IMR-90 (cell line): ENCODE data around the gene ELF5. TPM values are rescaled to one million over a fixed set of nuclear protein-coding genes. Genes with fewer than 3 reads are reported as not detected.

Experiments used
- ATAC-seq: fragments of 200-7000 bp; cut with Tn5 transposase; 2 replicates; pipeline ENCODE4 v1.9.1; 2020; ENCODE audit warnings: low read depth, mild to moderate bottlenecking, moderate library complexity
- BruUV-seq: library from RNA; stranded (reverse); fragments of 400-500 nt; replicated peaks from 2 replicates; lab custom pipeline; 2021; lab: Mats Ljungman, UMichigan
- CTCF ChIA-PET: fragments of 300-600 bp; formaldehyde crosslinking; extraction: SDS; loops from one replicate; lab custom pipeline; 2021; ENCODE audit warnings: antibody characterized with exemption; lab: Yijun Ruan, JAX
- POLR2A ChIA-PET: fragments of 300-600 bp; sonication (Branson Sonifier 250); formaldehyde crosslinking; loops from one replicate; lab custom pipeline; 2022; ENCODE audit warnings: antibody characterized with exemption; ENCODE audit not compliant: unreplicated experiment; lab: Charles Lee
- DNase-seq: peaks from one replicate; pipeline ENCODE4 v3.0.0; 2013
- H2AFZ ChIP-seq: replicated peaks from 2 replicates; pipeline ENCODE3; 2013; ENCODE audit warnings: low read length, mild to moderate bottlenecking; ENCODE audit not compliant: poor library complexity
- H2AK5ac ChIP-seq: 2 replicates; pipeline ENCODE4 v1.6.1; 2013; ENCODE audit warnings: low read depth, low read length, inconsistent platforms
- H2AK9ac ChIP-seq: replicated peaks from 2 replicates; pipeline ENCODE3; 2013; ENCODE audit warnings: mild to moderate bottlenecking, low read depth, low read length, moderate library complexity; ENCODE audit not compliant: poor library complexity
- H2BK120ac ChIP-seq: 2 replicates; pipeline ENCODE4 v1.6.1; 2013; ENCODE audit warnings: low read depth, low read length, inconsistent platforms
- H2BK15ac ChIP-seq: 3 replicates; pipeline ENCODE4 v1.6.1; 2013; ENCODE audit warnings: low read depth, low read length, inconsistent platforms
- H2BK20ac ChIP-seq: 2 replicates; pipeline ENCODE4 v1.6.1; 2013; ENCODE audit warnings: low read depth, mild to moderate bottlenecking, inconsistent platforms, low read length, moderate library complexity
- H2BK5ac ChIP-seq: 2 replicates; pipeline ENCODE4 v1.6.1; 2013; ENCODE audit warnings: mild to moderate bottlenecking, low read depth, low read length, inconsistent platforms; ENCODE audit not compliant: poor library complexity, severe bottlenecking
- H3K14ac ChIP-seq: replicated peaks from 2 replicates; pipeline ENCODE4 v1.6.1; 2013; ENCODE audit warnings: low read depth, low read length, inconsistent platforms
- H3K18ac ChIP-seq: 2 replicates; pipeline ENCODE4 v1.6.1; 2013; ENCODE audit warnings: low read depth, low read length, control low read depth
- H3K23ac ChIP-seq: 2 replicates; pipeline ENCODE4 v1.6.1; 2013; ENCODE audit warnings: low read depth, low read length, inconsistent platforms
- H3K27ac ChIP-seq: 2 replicates; pipeline ENCODE4 v1.5.1; 2013; ENCODE audit warnings: mild to moderate bottlenecking, control low read depth, low read length; ENCODE audit not compliant: insufficient read depth
- H3K27me3 ChIP-seq: 2 replicates; pipeline ENCODE4 v1.6.1; 2013; ENCODE audit warnings: low read length; ENCODE audit not compliant: control insufficient read depth, insufficient read depth
- H3K36me3 ChIP-seq: 2 replicates; pipeline ENCODE4 v1.6.1; 2013; ENCODE audit warnings: low read length, mixed read lengths; ENCODE audit not compliant: control insufficient read depth, insufficient read depth
- H3K4ac ChIP-seq: 2 replicates; pipeline ENCODE4 v1.6.1; 2013; ENCODE audit warnings: low read depth, low read length, inconsistent platforms
- H3K4me1 ChIP-seq: 2 replicates; pipeline ENCODE4 v1.6.1; 2013; ENCODE audit warnings: low read length, mixed read lengths; ENCODE audit not compliant: control insufficient read depth, insufficient read depth
- H3K4me2 ChIP-seq: 2 replicates; pipeline ENCODE4 v1.6.1; 2013; ENCODE audit warnings: low read depth, mild to moderate bottlenecking, control low read depth, low read length, moderate library complexity
- H3K4me3 ChIP-seq: 2 replicates; pipeline ENCODE4 v1.5.1; 2013; ENCODE audit warnings: low read depth, mild to moderate bottlenecking, control low read depth, low read length, moderate library complexity; ENCODE audit not compliant: insufficient read depth
- H3K56ac ChIP-seq: 2 replicates; pipeline ENCODE4 v1.6.1; 2013; ENCODE audit warnings: low read length, inconsistent platforms; ENCODE audit not compliant: insufficient read depth; ENCODE audit errors: extremely low read depth
- H3K79me1 ChIP-seq, 2 experiments: 2 replicates each; pipeline ENCODE4 v1.6.1; 2013; ENCODE audit warnings: low read length in 2 of 2, inconsistent platforms in 1 of 2, low read depth in 1 of 2
- H3K9ac ChIP-seq: 2 replicates; pipeline ENCODE4 v1.6.1; 2013; ENCODE audit warnings: low read depth, low read length, control low read depth
- H3K9me1 ChIP-seq: 2 replicates; pipeline ENCODE4 v1.6.1; 2013; ENCODE audit warnings: low read length, inconsistent platforms; ENCODE audit not compliant: insufficient read depth
- H3K9me3 ChIP-seq: 2 replicates; pipeline ENCODE4 v1.6.1; 2013; ENCODE audit warnings: low read length; ENCODE audit not compliant: control insufficient read depth, insufficient read depth
- H4K20me1 ChIP-seq: 2 replicates; pipeline ENCODE4 v1.6.1; 2013; ENCODE audit warnings: low read length, inconsistent platforms; ENCODE audit not compliant: insufficient read depth
- H4K5ac ChIP-seq: 2 replicates; pipeline ENCODE4 v1.6.1; 2013; ENCODE audit warnings: mild to moderate bottlenecking, low read depth, low read length, control low read depth
- H4K8ac ChIP-seq, 2 experiments: 2 replicates each; pipeline ENCODE4 v1.6.1; 2013; ENCODE audit warnings: low read depth in 2 of 2, low read length in 2 of 2, control low read depth in 1 of 2, inconsistent platforms in 1 of 2
- H4K91ac ChIP-seq: 2 replicates; pipeline ENCODE4 v1.6.1; 2013; ENCODE audit warnings: low read depth, low read length, inconsistent platforms; ENCODE audit not compliant: insufficient read depth
- BHLHE40 ChIP-seq: fragments of 150-350 bp; IDR thresholded peaks from 2 replicates; pipeline ENCODE4 v1.6.1; 2016; ENCODE audit warnings: mild to moderate bottlenecking, low read depth, low read length
- CTCF ChIP-seq: conservative IDR thresholded peaks from 2 replicates; pipeline ENCODE4 v1.5.1; 2012; ENCODE audit warnings: mild to moderate bottlenecking, low read depth, low read length, improper control_type of control experiment
- MXI1 ChIP-seq: IDR thresholded peaks from 2 replicates; pipeline ENCODE4 v1.6.1; 2012; ENCODE audit warnings: low read depth, mild to moderate bottlenecking, low read length, moderate library complexity, borderline replicate concordance
- RAD21 ChIP-seq: IDR thresholded peaks from 2 replicates; pipeline ENCODE4 v1.6.1; 2012; ENCODE audit warnings: low read length, improper control_type of control experiment
- RCOR1 ChIP-seq: IDR thresholded peaks from 2 replicates; pipeline ENCODE4 v1.6.1; 2012; ENCODE audit warnings: mild to moderate bottlenecking, low read length, improper control_type of control experiment; ENCODE audit not compliant: insufficient replicate concordance
- RFX5 ChIP-seq: IDR thresholded peaks from 2 replicates; pipeline ENCODE4 v1.8.0; 2012; ENCODE audit warnings: low read depth, mild to moderate bottlenecking, low read length, moderate library complexity
- WGBS, 2 experiments: methylation state at CpG; one replicate each; pipeline versions ENCODE4 v1.1.5 to v1.1.7; 2013; ENCODE audit warnings: missing lambda C conversion rate in 2 of 2; ENCODE audit not compliant: insufficient read length in 1 of 2; ENCODE audit errors: extremely low coverage in 2 of 2; 5-methylcytosine and 5-hydroxymethylcytosine counted together
- dilution Hi-C: fragments of 300-500 bp; cut with HindIII; formaldehyde crosslinking; loops from one replicate; pipeline ENCODE4 v1.14.3; 2018; ENCODE audit warnings: low sequenced_read_pairs; ENCODE audit not compliant: unreplicated experiment
- in situ Hi-C: fragments of 300-500 bp; cut with MboI; formaldehyde crosslinking; loops from 3 replicates; pipeline ENCODE4 v1.14.3; 2019; ENCODE audit warnings: low sequenced_read_pairs, inconsistent platforms, mixed read lengths
- intact Hi-C: fragments of 100-400 bp; cut with micrococcal nuclease; formaldehyde crosslinking; loops from 2 replicates; pipeline ENCODE4 v1.10.0; 2022
- polyA plus RNA-seq, 3 experiments: library from polyadenylated mRNA; depleted of rRNA; stranded (reverse); fragments of >200 nt; gene quantifications; 2 replicates each; pipeline ENCODE4 v1.2.3, GENCODE V29; 2012; ENCODE audit warnings: low replicate concordance in 1 of 3
- total RNA-seq: library from RNA; depleted of rRNA; stranded (reverse); fragments of >200 nt; gene quantifications from 2 replicates; pipeline ENCODE4 v1.2.3, GENCODE V29; 2012

The ELF5 gene
- total and polyA plus RNA-seq, 2 of the 4 experiments (the other 2 are of a cell fraction), result not detected

GRCh38 chr11:34507610-34508009, 6.0 kb downstream of the ELF5 start:
- no peak for DNase-seq
- H2BK20ac ChIP-seq, result no peak overlapping the region

More at GRCh38 chr11:34507610-34508009, 6.0 kb downstream of the ELF5 start:
- Histone ChIP-seq H3K4ac (no peak overlapping the region), H3K18ac (no peak overlapping the region), H2AK9ac (no peak overlapping the region), H3K9me3 (no peaks in the 10 kb centered on the region), H2BK120ac (no peak overlapping the region), H3K4me3 (no peak overlapping the region), H4K20me1 (no peaks in the 10 kb centered on the region), H3K36me3 (no peaks in the 10 kb centered on the region), H3K27ac (no peak overlapping the region), H3K9me1 (peaks cover 4% of the 10 kb centered on the region), H3K27me3 (no peaks in the 10 kb centered on the region; the same call in 1 of the 2 replicates), H2AK5ac (no peak overlapping the region), H3K14ac (no peak overlapping the region), H4K8ac (no peak overlapping the region), H3K4me1 (peaks cover 4% of the 10 kb centered on the region), H4K91ac (no peak overlapping the region), H4K5ac (no peak overlapping the region), H3K4me2 (no peak overlapping the region), H3K9ac (no peak overlapping the region), H3K23ac (no peak overlapping the region), H2BK5ac (no peak overlapping the region), H3K79me1 (no peaks in the 10 kb centered on the region), H2BK15ac (no peak overlapping the region), H2AFZ (no peak overlapping the region), H3K56ac (no peak overlapping the region)
- no peak for ATAC-seq
- dilution Hi-C loops (no loop called here), in situ Hi-C loops (no loop called here), intact Hi-C loops (no loop called here)
- TF ChIP-seq RCOR1, result no peak
- no peak for TF ChIP-seq CTCF
- TF ChIP-seq BHLHE40, result no peak
- no peak for TF ChIP-seq RFX5
- TF ChIP-seq MXI1, result no peak
- TF ChIP-seq RAD21, result no peak
- ChIA-PET CTCF (no interaction called here), POLR2A (no interaction called here)
- 100% methylated on average over 1 of the region's 5 CpGs; no CpG with 5 or more reads in 1 of the 2 experiments for WGBS, 2 experiments
- no TSS peak for BruUV-seq
